ENCODE measurements around the gene CRIP2. TPM values are rescaled to one million over a fixed set of nuclear protein-coding genes. Genes with fewer than 3 reads are reported as not detected.

The CRIP2 gene
- total and polyA plus RNA-seq, 10 of the 15 experiments (the other 5 are each of a cell fraction or from before 2014, with no cell fraction given), result 0.04 to 0.62 (median 0.37) TPM; not detected in 5

DNA sequence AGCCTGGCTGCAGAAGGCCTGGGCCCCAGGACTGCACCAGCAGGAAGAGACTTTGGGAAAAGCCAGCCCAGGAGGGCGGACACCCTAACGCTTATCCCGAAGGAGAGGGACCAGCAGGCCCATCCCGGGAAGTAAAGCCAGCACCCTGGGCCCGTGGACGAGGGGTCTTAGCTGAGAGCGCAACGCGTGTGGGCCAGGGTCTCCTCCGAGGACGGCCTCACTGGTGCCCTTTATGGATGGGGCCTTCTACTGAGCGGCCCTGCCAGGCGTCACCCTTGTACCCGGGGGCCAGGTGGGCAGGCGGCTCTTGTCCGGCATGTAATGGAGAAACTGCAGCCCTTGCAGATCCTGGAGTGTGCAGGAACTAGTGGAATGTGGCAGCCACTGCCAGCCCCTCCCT lies 30.5 kb downstream of the CRIP2 start:
- Histone ChIP-seq H3K4me1 (ENCODE audit: control insufficient read depth, insufficient read depth, low read length) (no peaks in the 10 kb centered on the region), H3K9ac (ENCODE audit: control insufficient read depth, insufficient read depth, low read length) (no peak overlapping the region), H4K20me1 (ENCODE audit: control insufficient read depth, insufficient read depth) (no peaks in the 10 kb centered on the region), H3K27me3 (replicated peaks in 1 of 2; ENCODE audit: control insufficient read depth in 2 of 2, insufficient read depth in 2 of 2, low read length in 1 of 2) (peaks cover 1 to 3% of the 10 kb centered on the region in 2 experiments; a peak in 1 of 4 replicates), H3K36me3 (ENCODE audit: control insufficient read depth in 2 of 2, insufficient read depth in 2 of 2, low read length in 1 of 2) (no peaks in the 10 kb centered on the region), H3K27ac (ENCODE audit: control insufficient read depth, insufficient read depth) (no peak overlapping the region), H3K9me3 (replicated peaks; ENCODE audit: control insufficient read depth, insufficient read depth, low read length) (no peaks in the 10 kb centered on the region), H3K79me2 (ENCODE audit: control insufficient read depth, insufficient read depth, low read length) (no peaks in the 10 kb centered on the region), H3K4me3 (no peak overlapping the region), H3K4me2 (ENCODE audit: control insufficient read depth, insufficient read depth) (no peak overlapping the region), H2AFZ (ENCODE audit: control insufficient read depth, low read depth, low read length) (no peak overlapping the region)
- ATAC-seq (no peak), FAIRE-seq (no peak), DNase-seq (ENCODE audit: low read depth, low spot score) (no peak)
- RAD21 ChIA-PET (ENCODE audit: unreplicated experiment), result no interaction called here
- in situ Hi-C loops (cut with MboI) (no loop called here), intact Hi-C loops (cut with micrococcal nuclease; ENCODE audit: unreplicated experiment) (no loop called here)
- POLR2A ChIA-PET, result no interaction called here
- CTCF ChIA-PET, result no interaction called here
- no TSS peak for BruUV-seq (replicated peaks)
- WGBS (ENCODE audit: insufficient coverage, insufficient replicate concordance, low lambda C conversion rate, missing lambda C conversion rate), result 74% methylated on average over 16 of the region's 16 CpGs
- TF ChIP-seq HDAC6 (IDR thresholded peaks at IDR 0.05; ENCODE audit: unreplicated experiment), result no peak
- TF ChIP-seq, protein P1, sequence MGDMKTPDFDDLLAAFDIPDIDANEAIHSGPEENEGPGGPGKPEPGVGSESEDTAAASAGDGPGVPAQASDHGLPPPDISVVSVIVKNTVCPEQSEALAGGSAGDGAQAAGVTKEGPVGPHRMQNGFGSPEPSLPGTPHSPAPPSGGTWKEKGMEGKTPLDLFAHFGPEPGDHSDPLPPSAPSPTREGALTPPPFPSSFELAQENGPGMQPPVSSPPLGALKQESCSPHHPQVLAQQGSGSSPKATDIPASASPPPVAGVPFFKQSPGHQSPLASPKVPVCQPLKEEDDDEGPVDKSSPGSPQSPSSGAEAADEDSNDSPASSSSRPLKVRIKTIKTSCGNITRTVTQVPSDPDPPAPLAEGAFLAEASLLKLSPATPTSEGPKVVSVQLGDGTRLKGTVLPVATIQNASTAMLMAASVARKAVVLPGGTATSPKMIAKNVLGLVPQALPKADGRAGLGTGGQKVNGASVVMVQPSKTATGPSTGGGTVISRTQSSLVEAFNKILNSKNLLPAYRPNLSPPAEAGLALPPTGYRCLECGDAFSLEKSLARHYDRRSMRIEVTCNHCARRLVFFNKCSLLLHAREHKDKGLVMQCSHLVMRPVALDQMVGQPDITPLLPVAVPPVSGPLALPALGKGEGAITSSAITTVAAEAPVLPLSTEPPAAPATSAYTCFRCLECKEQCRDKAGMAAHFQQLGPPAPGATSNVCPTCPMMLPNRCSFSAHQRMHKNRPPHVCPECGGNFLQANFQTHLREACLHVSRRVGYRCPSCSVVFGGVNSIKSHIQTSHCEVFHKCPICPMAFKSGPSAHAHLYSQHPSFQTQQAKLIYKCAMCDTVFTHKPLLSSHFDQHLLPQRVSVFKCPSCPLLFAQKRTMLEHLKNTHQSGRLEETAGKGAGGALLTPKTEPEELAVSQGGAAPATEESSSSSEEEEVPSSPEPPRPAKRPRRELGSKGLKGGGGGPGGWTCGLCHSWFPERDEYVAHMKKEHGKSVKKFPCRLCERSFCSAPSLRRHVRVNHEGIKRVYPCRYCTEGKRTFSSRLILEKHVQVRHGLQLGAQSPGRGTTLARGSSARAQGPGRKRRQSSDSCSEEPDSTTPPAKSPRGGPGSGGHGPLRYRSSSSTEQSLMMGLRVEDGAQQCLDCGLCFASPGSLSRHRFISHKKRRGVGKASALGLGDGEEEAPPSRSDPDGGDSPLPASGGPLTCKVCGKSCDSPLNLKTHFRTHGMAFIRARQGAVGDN (IDR thresholded peaks at IDR 0.05), result no peak
- no peak for TF ChIP-seq FOXK2 (IDR thresholded peaks at IDR 0.05)
- TF ChIP-seq, protein P2, sequence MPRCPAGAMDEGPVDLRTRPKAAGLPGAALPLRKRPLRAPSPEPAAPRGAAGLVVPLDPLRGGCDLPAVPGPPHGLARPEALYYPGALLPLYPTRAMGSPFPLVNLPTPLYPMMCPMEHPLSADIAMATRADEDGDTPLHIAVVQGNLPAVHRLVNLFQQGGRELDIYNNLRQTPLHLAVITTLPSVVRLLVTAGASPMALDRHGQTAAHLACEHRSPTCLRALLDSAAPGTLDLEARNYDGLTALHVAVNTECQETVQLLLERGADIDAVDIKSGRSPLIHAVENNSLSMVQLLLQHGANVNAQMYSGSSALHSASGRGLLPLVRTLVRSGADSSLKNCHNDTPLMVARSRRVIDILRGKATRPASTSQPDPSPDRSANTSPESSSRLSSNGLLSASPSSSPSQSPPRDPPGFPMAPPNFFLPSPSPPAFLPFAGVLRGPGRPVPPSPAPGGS (IDR thresholded peaks at IDR 0.05; ENCODE audit: borderline replicate concordance, insufficient read depth, low read depth, low read length, poor library complexity, severe bottlenecking), result no peak
- SMC1A ChIA-PET (ENCODE audit: uncharacterized antibody, unreplicated experiment), result no interaction called here
